Glutamatergic neuron (in vitro differentiated cells): ENCODE results near the gene ARMC5. TPM values are rescaled to one million over a fixed set of nuclear protein-coding genes. Genes with fewer than 3 reads are reported as not detected.

ENCODE experiments used
- DNase-seq: peaks from one replicate; pipeline ENCODE4 v3.0.0; 2022
- H3K27ac Mint-ChIP-seq: one replicate; pipeline ENCODE4 v1.8.0; 2020; ENCODE audit warnings: mild to moderate bottlenecking, mixed read lengths, inconsistent platforms; ENCODE audit not compliant: unreplicated experiment
- H3K27me3 Mint-ChIP-seq: one replicate; pipeline ENCODE4 v1.8.0; 2020; ENCODE audit warnings: mild to moderate bottlenecking, moderate library complexity, mixed read lengths, inconsistent platforms; ENCODE audit not compliant: unreplicated experiment
- H3K36me3 Mint-ChIP-seq: one replicate; pipeline ENCODE4 v1.8.0; 2020; ENCODE audit warnings: mild to moderate bottlenecking, mixed read lengths, inconsistent platforms; ENCODE audit not compliant: unreplicated experiment
- H3K4me1 Mint-ChIP-seq: one replicate; pipeline ENCODE4 v1.8.0; 2020; ENCODE audit warnings: mild to moderate bottlenecking, low read depth, mixed read lengths, inconsistent platforms; ENCODE audit not compliant: unreplicated experiment
- H3K4me3 Mint-ChIP-seq: one replicate; pipeline ENCODE4 v1.8.0; 2020; ENCODE audit warnings: mild to moderate bottlenecking, mixed read lengths, inconsistent platforms; ENCODE audit not compliant: unreplicated experiment
- H3K9me3 Mint-ChIP-seq: one replicate; pipeline ENCODE4 v1.8.0; 2020; ENCODE audit warnings: mild to moderate bottlenecking, moderate library complexity, mixed read lengths, inconsistent platforms; ENCODE audit not compliant: unreplicated experiment
- total RNA-seq: library from RNA; stranded (reverse); fragmentation: NEBNext Ultra II Directional; extraction: Animal tissue kit (Norgen Biotek cat#: 25700); gene quantifications from one replicate; pipeline ENCODE4 v1.2.1, GENCODE V29; 2021; ENCODE audit not compliant: unreplicated experiment
- TF ChIP-seq, protein P1 (sequence below): fragments of 200-600 bp; sonication (generic); IDR thresholded peaks from one replicate; pipeline ENCODE4 v1.5.0; 2021; ENCODE audit not compliant: partially characterized antibody, unreplicated experiment

The ARMC5 gene
- total RNA-seq, 1 donor from 2014 or later: 15.8 TPM

- TF ChIP-seq, protein P1, sequence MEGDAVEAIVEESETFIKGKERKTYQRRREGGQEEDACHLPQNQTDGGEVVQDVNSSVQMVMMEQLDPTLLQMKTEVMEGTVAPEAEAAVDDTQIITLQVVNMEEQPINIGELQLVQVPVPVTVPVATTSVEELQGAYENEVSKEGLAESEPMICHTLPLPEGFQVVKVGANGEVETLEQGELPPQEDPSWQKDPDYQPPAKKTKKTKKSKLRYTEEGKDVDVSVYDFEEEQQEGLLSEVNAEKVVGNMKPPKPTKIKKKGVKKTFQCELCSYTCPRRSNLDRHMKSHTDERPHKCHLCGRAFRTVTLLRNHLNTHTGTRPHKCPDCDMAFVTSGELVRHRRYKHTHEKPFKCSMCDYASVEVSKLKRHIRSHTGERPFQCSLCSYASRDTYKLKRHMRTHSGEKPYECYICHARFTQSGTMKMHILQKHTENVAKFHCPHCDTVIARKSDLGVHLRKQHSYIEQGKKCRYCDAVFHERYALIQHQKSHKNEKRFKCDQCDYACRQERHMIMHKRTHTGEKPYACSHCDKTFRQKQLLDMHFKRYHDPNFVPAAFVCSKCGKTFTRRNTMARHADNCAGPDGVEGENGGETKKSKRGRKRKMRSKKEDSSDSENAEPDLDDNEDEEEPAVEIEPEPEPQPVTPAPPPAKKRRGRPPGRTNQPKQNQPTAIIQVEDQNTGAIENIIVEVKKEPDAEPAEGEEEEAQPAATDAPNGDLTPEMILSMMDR: no peak
- no peak overlapping the region for H3K4me3 Mint-ChIP-seq
- DNase-seq: no peak
- H3K9me3 Mint-ChIP-seq: no peaks in the 10 kb centered on the region
- peaks cover 2% of the 10 kb centered on the region for H3K27me3 Mint-ChIP-seq
- H3K27ac Mint-ChIP-seq: no peak overlapping the region
- peaks cover 23% of the 10 kb centered on the region for H3K4me1 Mint-ChIP-seq
- H3K36me3 Mint-ChIP-seq: no peaks in the 10 kb centered on the region
Observed at GRCh38 chr16:31452631-31453106, 6.6 kb upstream of the ARMC5 start.

- no peak for DNase-seq
- Mint-ChIP-seq H3K4me3 (peak overlapping the region; percentile 41), H3K27me3 (peaks cover 6% of the 10 kb centered on the region), H3K9me3 (peaks cover 4% of the 10 kb centered on the region), H3K27ac (peak overlapping the region; percentile 22), H3K36me3 (no peaks in the 10 kb centered on the region), H3K4me1 (peaks cover 25% of the 10 kb centered on the region)
- TF ChIP-seq, protein P1: no peak
Observed at GRCh38 chr16:31453255-31454204, 5.8 kb upstream of the ARMC5 start.

DNA sequence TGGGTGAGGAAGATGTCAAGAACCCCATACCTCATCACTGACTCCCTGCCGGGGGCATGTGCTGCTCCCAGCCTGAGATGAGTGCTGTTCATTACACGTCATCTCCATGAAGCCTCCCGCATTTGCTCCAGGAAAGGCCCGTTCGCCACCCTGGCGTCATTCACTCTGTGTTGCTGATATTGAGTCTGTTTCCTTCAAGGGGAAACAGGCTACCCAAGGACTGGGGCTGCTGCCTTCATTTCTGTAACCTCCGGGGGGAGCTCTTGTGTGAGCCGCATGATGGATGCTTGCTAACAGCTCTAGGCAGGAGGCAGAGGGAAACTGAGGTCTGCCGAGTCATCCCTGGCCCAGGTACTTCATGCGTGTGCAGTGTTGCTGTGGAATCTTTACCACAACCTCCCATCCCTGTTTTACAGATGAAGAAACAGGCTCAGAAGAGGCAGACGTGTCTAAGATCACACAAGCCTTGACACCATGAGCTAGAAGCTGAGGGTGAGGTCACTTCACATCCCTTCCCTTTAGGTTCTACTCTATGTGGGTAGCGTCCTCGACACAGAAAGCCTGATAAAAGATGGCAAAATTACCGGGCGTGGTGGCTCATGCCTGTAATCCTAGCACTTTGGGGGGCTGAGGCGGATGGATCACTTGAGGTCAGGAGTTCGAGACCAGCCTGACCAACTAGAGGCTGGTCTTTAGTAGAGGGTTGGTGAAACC is 3.5 kb upstream of the ARMC5 start:
- DNase-seq: no peak
- TF ChIP-seq, protein P1: peak; percentile 20
- Mint-ChIP-seq H3K9me3 (peaks cover 10% of the 10 kb centered on the region), H3K27ac (peak overlapping the region; percentile 96), H3K27me3 (peaks cover 8% of the 10 kb centered on the region), H3K4me1 (peaks cover 28% of the 10 kb centered on the region), H3K4me3 (peak overlapping the region; percentile 69), H3K36me3 (no peaks in the 10 kb centered on the region)

GRCh38 chr16:31456988-31457360 is 2.3 kb upstream of the ARMC5 start:
- Mint-ChIP-seq H3K27me3 (peaks cover 8% of the 10 kb centered on the region), H3K9me3 (peaks cover 14% of the 10 kb centered on the region), H3K36me3 (no peaks in the 10 kb centered on the region), H3K27ac (no peak overlapping the region), H3K4me3 (peak overlapping the region; percentile 90), H3K4me1 (peaks cover 24% of the 10 kb centered on the region)
- TF ChIP-seq, protein P1: no peak
- DNase-seq: no peak
